ENCODE measurements around the gene COQ8B. TPM values are rescaled to one million over a fixed set of nuclear protein-coding genes. Genes with fewer than 3 reads are reported as not detected.

COQ8B gene
- total and polyA plus RNA-seq, 11 donors = 18.2 to 49.7 (median 27.8) TPM

GRCh38 chr19:40671404-40671803, 45.3 kb downstream of the COQ8B start:
- ATAC-seq (peak; percentile 74 to 94 (median 89)), DNase-seq (peak; percentile 42 to 79 (median 55))
- peak overlapping the region in 6 of 12 donors; percentile 33 to 74 (median 47) for H3K27ac ChIP-seq
- WGBS, 4 donors = 47 to 56% (median 51%) methylated on average over 8 to 9 of the region's 9 CpGs
- no peaks in the 10 kb centered on the region for H3K27me3 ChIP-seq
- intact Hi-C loops (cut with DNase I) = loop anchor here in 1 of 10 donors (5.0 kb wide), 1 partner anchor 66 kb away; no protein-coding TSS in a partner anchor
- H3K9me3 ChIP-seq = peaks cover 0 to 9% (median 0%) of the 10 kb centered on the region in 12 donors
- peaks cover 0 to 12% (median 0%) of the 10 kb centered on the region in 12 donors for H3K4me1 ChIP-seq
- peaks cover 0 to 93% (median 83%) of the 10 kb centered on the region in 9 donors for H3K36me3 ChIP-seq
- TF ChIP-seq CTCF (IDR thresholded peaks at IDR 0.05) (no peak), POLR2A (IDR thresholded peaks at IDR 0.05) (no peak)
- no peak overlapping the region for H3K4me3 ChIP-seq

- H3K9me3 ChIP-seq = peaks cover 0 to 9% (median 0%) of the 10 kb centered on the region in 12 donors
- peaks cover 0 to 71% (median 66%) of the 10 kb centered on the region in 9 donors for H3K36me3 ChIP-seq
- no peak overlapping the region for H3K4me3 ChIP-seq
- no peak for TF ChIP-seq POLR2A (IDR thresholded peaks at IDR 0.05)
- no peak for TF ChIP-seq CTCF (IDR thresholded peaks at IDR 0.05)
- no peaks in the 10 kb centered on the region for H3K27me3 ChIP-seq
- WGBS, 4 donors = 95 to 97% (median 96%) methylated on average over 7 of the region's 7 CpGs
- peaks cover 0 to 10% (median under 1%) of the 10 kb centered on the region in 12 donors for H3K4me1 ChIP-seq
- no peak for DNase-seq
- ATAC-seq = no peak
- H3K27ac ChIP-seq = no peak overlapping the region
- intact Hi-C loops (cut with DNase I) = loop anchor here in 5 of 10 donors (10.0 kb wide), 4 partner anchors 46 to 596 kb away; partner anchors contain the start of genes HNRNPUL1 (in 2 of the 5), COQ8B (in 1 of the 5) and ITPKC (in 1 of the 5)
These were observed 47.6 kb downstream of the COQ8B start for GRCh38 chr19:40668991-40669614.

- Histone ChIP-seq H3K36me3 (peaks cover 0 to 56% (median 51%) of the 10 kb centered on the region in 9 donors), H3K4me3 (no peak overlapping the region), H3K27me3 (no peaks in the 10 kb centered on the region), H3K27ac (no peak overlapping the region), H3K4me1 (peaks cover 0 to 21% (median 8%) of the 10 kb centered on the region in 12 donors), H3K9me3 (peaks cover 0 to 9% (median 0%) of the 10 kb centered on the region in 12 donors)
- DNase-seq = no peak
- no peak for ATAC-seq
- intact Hi-C loops (cut with DNase I) = loop anchor here in 6 of 10 donors (2.0 to 10.0 kb wide), 5 partner anchors 47 to 597 kb away; partner anchors contain the start of genes HNRNPUL1 (in 2 of the 6), COQ8B (in 1 of the 6) and ITPKC (in 1 of the 6)
- TF ChIP-seq POLR2A (IDR thresholded peaks at IDR 0.05) = no peak
- TF ChIP-seq CTCF (IDR thresholded peaks at IDR 0.05) = no peak
- WGBS, 4 donors = 93 to 97% (median 95%) methylated on average over 12 to 14 of the region's 14 CpGs
These were observed 49.1 kb downstream of the COQ8B start for GRCh38 chr19:40667602-40668001.

- intact Hi-C loops (cut with DNase I) = loop anchor here in 6 of 10 donors (2.0 to 10.0 kb wide), 5 partner anchors 48 to 598 kb away; partner anchors contain the start of genes HNRNPUL1 (in 2 of the 6), COQ8B (in 1 of the 6) and ITPKC (in 1 of the 6)
- no peak overlapping the region for H3K4me3 ChIP-seq
- ATAC-seq (no peak), DNase-seq (peak in 1 of 5 donors; percentile 35)
- no peak for TF ChIP-seq CTCF (IDR thresholded peaks at IDR 0.05)
- TF ChIP-seq POLR2A (IDR thresholded peaks at IDR 0.05) = no peak
- H3K9me3 ChIP-seq = peaks cover 0 to 9% (median 0%) of the 10 kb centered on the region in 12 donors
- WGBS, 4 donors = 91 to 95% (median 92%) methylated on average over 14 of the region's 14 CpGs
- peaks cover 0 to 49% (median 44%) of the 10 kb centered on the region in 9 donors for H3K36me3 ChIP-seq
- H3K27ac ChIP-seq = no peak overlapping the region
- H3K27me3 ChIP-seq = no peaks in the 10 kb centered on the region
- peaks cover 0 to 25% (median 10%) of the 10 kb centered on the region in 12 donors for H3K4me1 ChIP-seq
These were observed 49.8 kb downstream of the COQ8B start for GRCh38 chr19:40666803-40667438.

All from heart left ventricle (tissue), 16 donors.